Measurements from ENCODE around the gene SPRR5.

- no peak for TF ChIP-seq RAD21 (IDR thresholded peaks at IDR 0.05 in 1 of 2, conservative IDR thresholded peaks at IDR 0.05 in 1 of 2; ENCODE audit: low read depth in 2 of 2, low read length in 2 of 2)
- no peak for TF ChIP-seq BCL11A (IDR thresholded peaks at IDR 0.05; ENCODE audit: low read depth in 2 of 2, low read length in 2 of 2)
- TF ChIP-seq MAX (IDR thresholded peaks at IDR 0.05): no peak
- no peak for TF ChIP-seq KDM4A (IDR thresholded peaks at IDR 0.05; ENCODE audit: low read depth, low read length, severe bottlenecking)
- TF ChIP-seq CTCF (IDR thresholded peaks at IDR 0.05; ENCODE audit: control extremely low read depth in 1 of 3, insufficient read depth in 1 of 3, low read depth in 1 of 3, low read length in 3 of 3): no peak
- no peak for TF ChIP-seq RBBP5 (IDR thresholded peaks at IDR 0.05; ENCODE audit: borderline replicate concordance, low read depth, low read length)
- TF ChIP-seq KDM1A (IDR thresholded peaks at IDR 0.05; ENCODE audit: borderline replicate concordance, low read length): no peak
These were observed 39.6 kb downstream of the SPRR5 start for GRCh38 chr1:152986578-152986977.

Data from H1 (cell line).